Measurements from ENCODE around the gene KIAA0513.

The KIAA0513 gene

GRCh38 chr16:85090873-85091521, 63.4 kb downstream of the KIAA0513 start:
- no peak for DNase-seq

- DNase-seq, result no peak
Measured at GRCh38 chr16:85091522-85091910, 63.9 kb downstream of the KIAA0513 start.

- no peak for DNase-seq
Measured at GRCh38 chr16:85092309-85092708, 64.7 kb downstream of the KIAA0513 start.

- no peak for DNase-seq
Measured at GRCh38 chr16:85092851-85093250, 65.3 kb downstream of the KIAA0513 start.

GRCh38 chr16:85093705-85094104, 66.1 kb downstream of the KIAA0513 start:
- no peak for DNase-seq

- DNase-seq, result no peak
Measured at GRCh38 chr16:85094176-85094805, 66.7 kb downstream of the KIAA0513 start.

GRCh38 chr16:85094812-85095211, 67.2 kb downstream of the KIAA0513 start:
- no peak for DNase-seq

- DNase-seq, result no peak
Measured at GRCh38 chr16:85096921-85097320, 69.3 kb downstream of the KIAA0513 start.

- no peak for DNase-seq
Measured at GRCh38 chr16:85098565-85098964, 71.0 kb downstream of the KIAA0513 start.

- no peak for DNase-seq
Measured at GRCh38 chr16:85100265-85100664, 72.7 kb downstream of the KIAA0513 start.

GRCh38 chr16:85101956-85102630, 74.5 kb downstream of the KIAA0513 start:
- no peak for DNase-seq

GRCh38 chr16:85103114-85104079, 75.8 kb downstream of the KIAA0513 start:
- DNase-seq, result no peak

- no peak for DNase-seq
Measured at GRCh38 chr16:85104147-85104546, 76.6 kb downstream of the KIAA0513 start.

- no peak for DNase-seq
Measured at GRCh38 chr16:85104821-85105391, 77.3 kb downstream of the KIAA0513 start.

- DNase-seq, result no peak
Measured at GRCh38 chr16:85105475-85105874, 77.9 kb downstream of the KIAA0513 start.

- no peak for DNase-seq
Measured at GRCh38 chr16:85107083-85107482, 79.5 kb downstream of the KIAA0513 start.

GRCh38 chr16:85107532-85107931, 79.9 kb downstream of the KIAA0513 start:
- no peak for DNase-seq

GRCh38 chr16:85110105-85110504, 82.5 kb downstream of the KIAA0513 start:
- DNase-seq, result no peak

- DNase-seq, result no peak
Measured at GRCh38 chr16:85111184-85111583, 83.6 kb downstream of the KIAA0513 start.

GRCh38 chr16:85112364-85112763, 84.8 kb downstream of the KIAA0513 start, which contains the start of gene CIBAR2:
Gene CIBAR2, minus strand, starts transcription at chr16:85112472. Its CDS starts 120 bp downstream, at chr16:85112352.
- DNase-seq, result no peak

GRCh38 chr16:85113168-85113733, 85.7 kb downstream of the KIAA0513 start:
- DNase-seq, result no peak

GRCh38 chr16:85113913-85114312, 86.3 kb downstream of the KIAA0513 start:
- no peak for DNase-seq

Measured in right kidney (tissue), 1 donor.